AG09309 (cell line): ENCODE data around the gene PACS1.

Experiments used
- DNase-seq: peaks from one replicate; pipeline ENCODE4 v3.0.0-alpha.2; 2010; ENCODE audit warnings: low read depth
- H3K4me3 ChIP-seq: 2 replicates; pipeline ENCODE4 v1.5.1; 2011; ENCODE audit warnings: mild to moderate bottlenecking, low read depth, low read length, moderate library complexity; ENCODE audit not compliant: control insufficient read depth
- TF ChIP-seq, protein P1 (sequence below): IDR thresholded peaks from 2 replicates; pipeline ENCODE4 v1.5.1; 2011; ENCODE audit warnings: mild to moderate bottlenecking, low read depth, low read length, inconsistent platforms; ENCODE audit not compliant: insufficient read depth, control insufficient read depth; ENCODE audit errors: missing control alignments

The PACS1 gene

DNA sequence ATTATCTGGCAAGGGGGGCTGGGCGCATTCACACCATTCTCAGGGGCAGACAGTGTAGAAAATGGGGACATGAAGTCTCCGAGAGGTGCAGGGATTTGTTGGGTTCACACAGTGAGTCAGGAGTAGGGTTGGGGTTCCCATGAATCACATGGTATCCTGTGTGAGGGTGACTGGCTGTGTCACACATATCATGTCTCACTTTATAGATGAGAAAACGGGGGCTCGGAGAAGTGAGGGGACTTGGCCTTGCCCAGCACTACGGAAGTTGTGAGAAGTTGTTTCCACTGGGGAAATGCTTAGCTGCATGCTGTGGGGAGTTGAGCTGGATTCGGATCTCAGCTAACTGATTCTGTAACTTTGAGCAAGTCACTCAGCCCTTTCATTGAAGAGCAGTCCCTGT lies 25.3 kb upstream of the PACS1 start:
- DNase-seq, result no peak
- no peak overlapping the region for H3K4me3 ChIP-seq
- TF ChIP-seq, protein P1, sequence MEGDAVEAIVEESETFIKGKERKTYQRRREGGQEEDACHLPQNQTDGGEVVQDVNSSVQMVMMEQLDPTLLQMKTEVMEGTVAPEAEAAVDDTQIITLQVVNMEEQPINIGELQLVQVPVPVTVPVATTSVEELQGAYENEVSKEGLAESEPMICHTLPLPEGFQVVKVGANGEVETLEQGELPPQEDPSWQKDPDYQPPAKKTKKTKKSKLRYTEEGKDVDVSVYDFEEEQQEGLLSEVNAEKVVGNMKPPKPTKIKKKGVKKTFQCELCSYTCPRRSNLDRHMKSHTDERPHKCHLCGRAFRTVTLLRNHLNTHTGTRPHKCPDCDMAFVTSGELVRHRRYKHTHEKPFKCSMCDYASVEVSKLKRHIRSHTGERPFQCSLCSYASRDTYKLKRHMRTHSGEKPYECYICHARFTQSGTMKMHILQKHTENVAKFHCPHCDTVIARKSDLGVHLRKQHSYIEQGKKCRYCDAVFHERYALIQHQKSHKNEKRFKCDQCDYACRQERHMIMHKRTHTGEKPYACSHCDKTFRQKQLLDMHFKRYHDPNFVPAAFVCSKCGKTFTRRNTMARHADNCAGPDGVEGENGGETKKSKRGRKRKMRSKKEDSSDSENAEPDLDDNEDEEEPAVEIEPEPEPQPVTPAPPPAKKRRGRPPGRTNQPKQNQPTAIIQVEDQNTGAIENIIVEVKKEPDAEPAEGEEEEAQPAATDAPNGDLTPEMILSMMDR, result no peak

DNA sequence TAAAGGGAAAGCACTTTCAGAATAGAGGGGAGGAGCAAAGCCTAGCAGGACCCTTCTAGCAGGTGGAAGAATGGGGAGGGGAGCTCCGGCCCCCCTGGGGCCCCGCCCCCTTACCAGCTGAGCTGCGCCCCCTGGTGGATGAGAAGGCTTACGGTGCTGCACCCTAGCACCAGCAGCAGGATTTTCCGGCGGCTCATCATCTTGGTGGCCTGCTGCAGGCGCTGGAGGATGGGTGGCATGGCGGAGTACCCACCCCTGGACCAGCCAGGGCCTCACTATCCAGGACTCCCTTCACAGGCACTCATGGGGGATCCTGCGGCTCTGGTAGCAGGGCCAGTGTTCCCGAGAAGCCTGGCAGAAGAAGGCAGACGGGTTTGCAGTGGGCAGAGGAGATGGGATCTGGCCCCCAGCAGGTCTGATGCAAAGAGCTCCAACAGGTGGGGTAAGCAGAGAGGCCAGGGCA lies 24.9 kb upstream of the PACS1 start:
- H3K4me3 ChIP-seq, result no peak overlapping the region
- DNase-seq, result no peak
- TF ChIP-seq, protein P1, result peak; percentile 96

DNA sequence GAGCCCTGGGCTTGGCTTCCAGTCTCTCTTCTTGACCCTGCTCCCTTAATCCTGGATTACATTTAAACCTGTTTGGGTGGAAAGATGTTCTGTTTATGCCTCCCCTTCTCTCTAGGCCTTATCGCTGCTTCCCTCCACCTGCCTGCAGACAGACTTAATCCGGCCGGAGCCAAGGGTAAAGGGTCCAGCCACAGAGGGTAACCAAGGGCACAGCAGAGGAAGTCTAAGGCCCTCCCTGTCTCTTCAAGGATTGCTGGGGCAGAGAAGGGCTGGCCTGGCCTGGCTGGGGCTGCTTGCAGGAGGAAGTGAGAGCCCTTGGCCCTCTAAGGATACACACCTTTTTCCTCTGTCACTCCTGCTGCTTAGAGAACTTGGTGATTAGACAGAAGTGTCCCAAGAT lies 23.2 kb upstream of the PACS1 start:
- TF ChIP-seq, protein P1, result no peak
- no peak for DNase-seq
- no peak overlapping the region for H3K4me3 ChIP-seq

DNA sequence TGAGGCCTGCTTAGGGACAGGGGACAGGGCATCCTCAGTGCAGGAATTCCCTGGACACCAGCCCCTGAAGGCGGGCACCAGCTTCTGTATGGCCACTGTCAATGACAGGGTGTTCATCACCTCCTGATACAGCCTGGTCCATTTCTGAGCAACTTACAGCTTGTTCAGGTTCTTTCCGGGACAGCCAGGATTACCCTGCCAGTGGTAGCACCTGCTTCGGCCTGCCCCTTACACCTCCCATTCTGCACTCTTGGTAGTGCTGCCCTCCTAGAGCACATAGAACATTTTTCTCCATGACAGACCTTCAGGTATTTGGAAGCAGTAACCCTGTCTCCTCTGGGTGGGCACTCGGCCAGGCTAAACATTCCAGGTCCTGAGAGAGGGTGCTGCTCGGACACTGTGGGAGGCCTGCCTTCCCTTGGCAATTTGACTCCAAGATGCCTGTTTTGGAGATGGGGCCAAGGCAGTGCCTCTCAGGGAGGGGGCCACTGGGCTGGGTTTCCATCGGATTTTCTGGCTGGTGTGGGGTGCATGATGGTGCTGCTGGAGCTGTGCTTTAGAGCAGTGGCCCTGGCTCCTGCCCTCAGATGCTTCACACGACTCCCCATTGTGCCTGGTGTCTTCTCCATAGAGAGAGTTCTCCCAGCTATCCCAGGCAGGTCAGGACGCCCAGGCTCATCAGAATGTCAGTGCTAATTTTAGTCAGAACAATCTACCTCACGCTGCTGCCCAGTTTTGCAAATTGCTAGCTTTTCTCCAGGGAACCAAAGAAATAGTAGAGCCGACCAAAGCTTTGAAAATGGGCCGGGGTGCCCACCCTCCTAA lies 22.3 kb upstream of the PACS1 start:
- no peak for DNase-seq
- H3K4me3 ChIP-seq, result no peak overlapping the region
- TF ChIP-seq, protein P1, result no peak

DNA sequence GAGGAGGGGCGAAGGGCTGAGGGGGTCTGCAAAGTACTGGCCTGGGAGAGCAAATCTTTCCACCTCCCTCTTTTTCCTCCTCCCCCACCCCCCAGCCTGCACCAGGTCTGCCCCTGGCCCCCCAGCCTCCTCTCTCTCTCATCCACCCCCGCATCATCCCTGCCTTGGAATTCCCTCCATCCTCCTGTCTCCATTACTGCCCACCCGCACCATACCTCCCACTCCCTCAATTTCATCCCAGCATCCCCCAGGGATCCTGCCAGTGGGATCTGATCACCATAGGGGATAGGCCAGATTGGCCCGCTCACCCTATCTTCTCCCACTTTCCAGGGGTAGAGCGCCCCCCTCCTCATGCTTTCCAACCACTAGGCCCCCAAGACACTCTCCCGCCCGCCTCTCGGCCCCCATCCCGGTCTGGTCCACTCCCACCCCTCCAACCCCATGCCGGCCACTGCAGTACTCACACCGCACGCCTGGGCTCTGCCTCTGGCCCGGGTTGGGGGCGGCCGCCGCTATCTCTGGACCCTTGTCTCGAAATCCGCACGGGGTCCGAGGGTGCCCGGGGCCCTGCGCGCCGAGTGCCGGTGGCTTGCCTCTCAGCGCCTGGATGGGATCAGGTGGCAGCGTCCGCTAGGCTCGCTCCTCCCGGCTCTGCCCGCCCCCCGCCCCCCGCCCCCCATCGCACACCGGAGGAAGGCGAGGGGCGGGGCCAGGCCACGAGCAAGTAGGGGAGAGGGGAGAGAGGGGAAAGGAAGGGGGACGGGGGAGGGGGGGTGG lies 21.3 kb upstream of the PACS1 start, which contains the start of gene GAL3ST3:
TSS of gene GAL3ST3 (minus strand) at position 615 of the 777 bp plus-strand sequence. CDS start 3,746 bp downstream, outside the sequence.
- H3K4me3 ChIP-seq, result no peak within 1 kb of the TSS
- DNase-seq, result no peak
- TF ChIP-seq, protein P1, result no peak

DNA sequence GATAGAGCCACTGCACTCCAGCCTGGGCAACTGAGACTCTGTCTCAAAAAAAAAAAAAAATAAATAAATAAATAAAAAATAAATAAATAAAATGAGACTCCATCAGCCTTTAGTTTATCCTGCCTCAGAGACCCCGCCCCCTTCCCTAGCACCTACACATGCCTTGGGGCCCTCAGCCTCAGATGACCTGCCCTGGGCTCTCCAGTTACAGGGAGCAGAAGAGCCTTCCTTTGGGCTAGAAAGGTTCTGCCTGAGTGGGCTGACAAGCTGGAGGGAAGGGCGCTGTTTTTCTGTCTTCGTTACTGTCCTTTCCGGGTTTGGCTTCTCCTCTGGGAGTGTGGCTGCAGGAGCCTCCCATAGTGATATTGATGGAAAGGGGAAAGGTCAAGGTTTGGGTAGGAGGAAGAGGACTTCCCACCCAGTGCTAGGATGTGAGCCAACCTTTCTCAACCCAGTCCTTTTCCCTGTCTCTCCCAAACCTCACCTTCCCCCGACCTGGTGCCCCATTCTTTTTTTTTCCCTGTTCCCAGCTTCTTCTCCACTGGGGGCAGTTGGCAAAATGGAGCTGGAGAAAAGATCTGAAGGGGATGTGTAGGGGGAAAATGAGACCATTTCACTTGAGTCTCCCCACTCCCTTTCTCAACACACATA lies 19.4 kb upstream of the PACS1 start:
- H3K4me3 ChIP-seq, result no peak overlapping the region
- TF ChIP-seq, protein P1, result no peak
- no peak for DNase-seq
